Natural killer cell (primary cell): ENCODE results near the gene PHF8. TPM values are rescaled to one million over a fixed set of nuclear protein-coding genes. Genes with fewer than 3 reads are reported as not detected.

Experiments
- ATAC-seq, 3 donors: fragments of 150-1000 bp in 2 of 3; fragments of 200-7000 bp in 1 of 3; cut with Tn5 transposase; 1 replicate in 1 of 3; 2 replicates in 2 of 3; pipeline ENCODE4 v1.10.0; 2021; ENCODE audit warnings: mild to moderate bottlenecking in 2 of 3, moderate library complexity in 2 of 3
- DNase-seq, 2 donors: peaks; one replicate each; pipeline versions ENCODE4 v3.0.0 to v3.0.0-alpha.2; 2013 to 2021; ENCODE audit warnings: mixed read lengths in 1 of 2
- H3K27ac ChIP-seq: one replicate; pipeline ENCODE4 v1.5.1; 2013; ENCODE audit warnings: mild to moderate bottlenecking, low read length
- H3K27me3 ChIP-seq: one replicate; pipeline ENCODE4 v1.6.1; 2013; ENCODE audit warnings: low read length; ENCODE audit not compliant: control insufficient read depth, insufficient read depth
- H3K36me3 ChIP-seq: one replicate; pipeline ENCODE4 v1.6.1; 2013; ENCODE audit warnings: low read length; ENCODE audit not compliant: control insufficient read depth, insufficient read depth
- H3K4me1 ChIP-seq: one replicate; pipeline ENCODE4 v1.6.1; 2013; ENCODE audit warnings: low read length; ENCODE audit not compliant: control insufficient read depth, insufficient read depth
- H3K4me3 ChIP-seq: one replicate; pipeline ENCODE4 v1.5.1; 2013; ENCODE audit warnings: low read length
- H3K9me3 ChIP-seq: one replicate; pipeline ENCODE4 v1.6.1; 2013; ENCODE audit warnings: low read length; ENCODE audit not compliant: control insufficient read depth, insufficient read depth
- H3K27ac Mint-ChIP-seq, 2 donors: one replicate each; pipeline ENCODE4 v1.8.0; 2022; ENCODE audit warnings: mild to moderate bottlenecking in 2 of 2, mixed read lengths in 2 of 2, moderate library complexity in 1 of 2
- H3K27me3 Mint-ChIP-seq, 2 donors: one replicate each; pipeline ENCODE4 v1.8.0; 2022; ENCODE audit warnings: low read depth in 2 of 2, mixed read lengths in 2 of 2
- H3K36me3 Mint-ChIP-seq: one replicate; pipeline ENCODE4 v1.8.0; 2022; ENCODE audit warnings: mixed read lengths
- H3K4me1 Mint-ChIP-seq, 2 donors: one replicate each; pipeline ENCODE4 v1.8.0; 2022; ENCODE audit warnings: mixed read lengths in 2 of 2
- H3K4me3 Mint-ChIP-seq: one replicate; pipeline ENCODE4 v1.8.0; 2022; ENCODE audit warnings: mild to moderate bottlenecking, moderate library complexity, mixed read lengths
- H3K9me3 Mint-ChIP-seq, 2 donors: one replicate each; pipeline ENCODE4 v1.8.0; 2022; ENCODE audit warnings: mixed read lengths in 2 of 2
- WGBS: methylation state at CpG from one replicate; pipeline ENCODE4 v1.1.7; 2013; ENCODE audit warnings: missing lambda C conversion rate; ENCODE audit not compliant: insufficient coverage; 5-methylcytosine and 5-hydroxymethylcytosine counted together
- intact Hi-C: fragments of 100-400 bp; cut with micrococcal nuclease; formaldehyde crosslinking; loops from one replicate; pipeline ENCODE4 v1.14.2; 2022
- total RNA-seq, 4 donors: library from RNA; stranded (reverse); fragments of 120-200 nt in 1 of 4; gene quantifications; one replicate each; pipeline versions ENCODE4 v1.2.3 to v1.2.4, GENCODE V29; 2013 to 2022
- TF ChIP-seq, protein P1 (sequence below): fragments of 200-600 bp; IDR thresholded peaks from one replicate; pipeline ENCODE4 v1.8.0; 2022; ENCODE audit warnings: antibody characterized with exemption

The PHF8 gene
- total RNA-seq, 3 donors from 2014 or later (not counting 1 experiment from before 2014, with no cell fraction given) = 55.4 to 74.1 (median 72.6) TPM

DNA sequence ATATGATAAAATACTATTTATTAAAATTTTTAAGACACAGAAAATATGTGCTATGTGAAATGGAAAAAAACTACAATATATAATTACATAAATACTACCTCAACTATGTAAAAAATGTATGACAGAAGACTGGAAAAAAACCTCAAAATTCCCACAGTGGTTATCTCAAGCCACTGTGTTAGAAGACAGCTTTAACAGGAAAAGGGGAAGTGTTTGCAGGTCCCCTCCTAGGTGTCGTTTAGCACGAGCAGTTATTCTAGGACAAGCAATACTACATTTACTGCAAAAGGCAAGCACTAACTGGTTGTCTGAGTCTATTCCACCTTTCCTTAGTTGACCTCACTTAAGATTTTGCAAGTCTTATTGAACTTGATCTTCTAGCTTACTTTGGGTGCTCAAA, 44.9 kb upstream of the PHF8 start:
- Mint-ChIP-seq H3K4me1 (no peaks in the 10 kb centered on the region), H3K27ac (no peak overlapping the region), H3K4me3 (no peak overlapping the region), H3K9me3 (no peaks in the 10 kb centered on the region), H3K36me3 (no peaks in the 10 kb centered on the region), H3K27me3 (no peaks in the 10 kb centered on the region)
- no peaks in the 10 kb centered on the region for H3K4me1 ChIP-seq
- 38% methylated on average over 2 of the region's 2 CpGs for WGBS
- no peaks in the 10 kb centered on the region for H3K36me3 ChIP-seq
- DNase-seq (no peak), ATAC-seq (no peak)
- TF ChIP-seq, protein P1, sequence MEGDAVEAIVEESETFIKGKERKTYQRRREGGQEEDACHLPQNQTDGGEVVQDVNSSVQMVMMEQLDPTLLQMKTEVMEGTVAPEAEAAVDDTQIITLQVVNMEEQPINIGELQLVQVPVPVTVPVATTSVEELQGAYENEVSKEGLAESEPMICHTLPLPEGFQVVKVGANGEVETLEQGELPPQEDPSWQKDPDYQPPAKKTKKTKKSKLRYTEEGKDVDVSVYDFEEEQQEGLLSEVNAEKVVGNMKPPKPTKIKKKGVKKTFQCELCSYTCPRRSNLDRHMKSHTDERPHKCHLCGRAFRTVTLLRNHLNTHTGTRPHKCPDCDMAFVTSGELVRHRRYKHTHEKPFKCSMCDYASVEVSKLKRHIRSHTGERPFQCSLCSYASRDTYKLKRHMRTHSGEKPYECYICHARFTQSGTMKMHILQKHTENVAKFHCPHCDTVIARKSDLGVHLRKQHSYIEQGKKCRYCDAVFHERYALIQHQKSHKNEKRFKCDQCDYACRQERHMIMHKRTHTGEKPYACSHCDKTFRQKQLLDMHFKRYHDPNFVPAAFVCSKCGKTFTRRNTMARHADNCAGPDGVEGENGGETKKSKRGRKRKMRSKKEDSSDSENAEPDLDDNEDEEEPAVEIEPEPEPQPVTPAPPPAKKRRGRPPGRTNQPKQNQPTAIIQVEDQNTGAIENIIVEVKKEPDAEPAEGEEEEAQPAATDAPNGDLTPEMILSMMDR = no peak
- intact Hi-C loops = no loop called here
- no peak overlapping the region for H3K27ac ChIP-seq
- no peak overlapping the region for H3K4me3 ChIP-seq
- no peaks in the 10 kb centered on the region for H3K27me3 ChIP-seq
- no peaks in the 10 kb centered on the region for H3K9me3 ChIP-seq

DNA sequence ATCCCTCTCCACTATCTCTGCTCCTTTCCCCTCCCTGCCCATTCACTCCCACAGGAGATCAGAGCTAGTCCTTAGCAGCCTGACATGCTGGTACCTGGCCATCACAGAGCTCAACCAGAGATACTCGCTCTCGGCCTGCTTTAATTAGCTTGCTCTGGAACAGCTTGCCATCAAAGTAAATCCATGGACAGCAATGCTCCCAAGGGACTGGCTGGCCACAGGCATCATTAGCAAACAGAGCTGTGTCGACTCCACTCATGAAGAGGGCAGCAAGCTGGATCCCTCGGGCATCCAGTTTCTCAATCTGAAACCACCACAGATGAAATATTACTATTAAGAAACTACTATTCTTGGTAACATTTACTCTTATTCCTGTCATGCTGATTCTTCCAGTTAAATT, 43.4 kb upstream of the PHF8 start:
- H3K27ac Mint-ChIP-seq = no peak overlapping the region
- no peaks in the 10 kb centered on the region for H3K27me3 Mint-ChIP-seq
- H3K9me3 Mint-ChIP-seq = no peaks in the 10 kb centered on the region
- ATAC-seq (no peak), DNase-seq (no peak)
- Histone ChIP-seq H3K27ac (no peak overlapping the region), H3K9me3 (no peaks in the 10 kb centered on the region), H3K27me3 (no peaks in the 10 kb centered on the region), H3K4me1 (no peaks in the 10 kb centered on the region), H3K36me3 (no peaks in the 10 kb centered on the region), H3K4me3 (no peak overlapping the region)
- TF ChIP-seq, protein P1 = no peak
- H3K36me3 Mint-ChIP-seq = no peaks in the 10 kb centered on the region
- H3K4me1 Mint-ChIP-seq = no peaks in the 10 kb centered on the region
- no peak overlapping the region for H3K4me3 Mint-ChIP-seq
- intact Hi-C loops = no loop called here
- WGBS = 92% methylated on average over 4 of the region's 4 CpGs

DNA sequence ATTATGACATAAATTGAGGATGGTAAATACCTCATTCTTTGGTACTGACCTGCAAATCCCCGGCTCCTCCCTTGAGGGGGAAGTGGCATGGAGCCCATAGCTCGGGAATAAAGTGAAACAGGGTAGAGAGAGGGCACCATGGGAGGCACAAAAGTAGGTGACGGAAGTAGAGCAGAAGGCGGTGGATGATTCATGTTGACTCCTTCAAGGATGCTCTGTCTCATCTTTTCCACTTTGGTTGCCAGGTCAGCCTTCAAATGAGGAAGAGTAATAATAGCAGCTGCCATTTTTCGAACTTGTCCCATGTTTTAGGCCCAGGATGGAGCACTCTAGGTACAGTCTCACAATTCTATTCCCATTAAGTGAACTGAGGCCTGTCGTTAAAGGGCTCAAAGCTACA, 41.4 kb upstream of the PHF8 start:
- H3K27ac ChIP-seq = no peak overlapping the region
- no peaks in the 10 kb centered on the region for H3K36me3 Mint-ChIP-seq
- H3K4me3 Mint-ChIP-seq = no peak overlapping the region
- H3K36me3 ChIP-seq = no peaks in the 10 kb centered on the region
- no peaks in the 10 kb centered on the region for H3K4me1 ChIP-seq
- TF ChIP-seq, protein P1 = no peak
- no peak overlapping the region for H3K4me3 ChIP-seq
- no peaks in the 10 kb centered on the region for H3K27me3 Mint-ChIP-seq
- 98% methylated on average over 6 of the region's 6 CpGs for WGBS
- intact Hi-C loops = no loop called here
- no peaks in the 10 kb centered on the region for H3K9me3 ChIP-seq
- H3K27ac Mint-ChIP-seq = no peak overlapping the region
- H3K4me1 Mint-ChIP-seq = no peaks in the 10 kb centered on the region
- H3K9me3 Mint-ChIP-seq = no peaks in the 10 kb centered on the region
- no peaks in the 10 kb centered on the region for H3K27me3 ChIP-seq
- no peak for ATAC-seq
- no peak for DNase-seq

DNA sequence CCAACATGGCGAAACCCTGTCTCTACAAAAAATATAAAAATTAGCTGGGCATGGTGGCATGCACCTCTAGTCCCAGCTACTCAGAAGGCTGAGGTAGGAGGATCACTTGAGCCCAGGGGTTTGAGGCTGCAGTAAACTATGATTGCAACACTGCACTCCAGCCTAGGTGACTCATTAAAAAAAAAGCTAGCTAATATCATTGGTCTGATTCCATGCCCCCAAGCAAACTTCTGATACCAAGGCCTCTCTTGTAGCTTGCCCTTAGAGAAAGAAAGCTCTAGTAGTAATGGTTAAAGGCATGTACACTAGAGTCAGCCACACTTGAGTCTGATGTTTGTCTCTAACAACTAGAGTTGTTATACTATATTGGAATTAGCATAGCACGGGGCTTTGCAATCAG, 32.6 kb upstream of the PHF8 start:
- intact Hi-C loops = no loop called here
- Mint-ChIP-seq H3K9me3 (no peaks in the 10 kb centered on the region), H3K27me3 (no peaks in the 10 kb centered on the region), H3K27ac (no peak overlapping the region), H3K36me3 (no peaks in the 10 kb centered on the region), H3K4me1 (no peaks in the 10 kb centered on the region), H3K4me3 (no peak overlapping the region)
- Histone ChIP-seq H3K4me3 (no peak overlapping the region), H3K27me3 (no peaks in the 10 kb centered on the region), H3K27ac (no peak overlapping the region), H3K9me3 (no peaks in the 10 kb centered on the region), H3K4me1 (no peaks in the 10 kb centered on the region), H3K36me3 (no peaks in the 10 kb centered on the region)
- ATAC-seq = no peak
- TF ChIP-seq, protein P1 = no peak
- no peak for DNase-seq
- 100% methylated on average over 2 of the region's 2 CpGs for WGBS
